HG02588 (cell line): ENCODE results near the gene NUDT6.
A peak's percentile ranks its signal among the peaks of the same experiment; 100 is the strongest.
"Not testable (repeated sequence)": the region's sequence is repeated elsewhere in the genome, so short reads cannot be mapped to it uniquely, and the experiment has no call there.

Experiments
- ATAC-seq: cut with Tn5 transposase; IDR thresholded peaks from one replicate; pipeline ENCODE4 v1.9.1; 2021; ENCODE audit warnings: mild to moderate bottlenecking, moderate library complexity; ENCODE audit not compliant: unreplicated experiment

Gene NUDT6

GRCh38 chr4:122921971-122922876 is at the start of gene NUDT6:
Gene NUDT6 (minus strand): TSS chr4:122922597. CDS start chr4:122922572, 25 bp downstream.
- peak; percentile 74 for ATAC-seq

- ATAC-seq: no peak
Measured at GRCh38 chr4:122968227-122968812, 45.9 kb upstream of the NUDT6 start.

- ATAC-seq: no peak
Measured at GRCh38 chr4:122967231-122967630, 44.8 kb upstream of the NUDT6 start.

GRCh38 chr4:122966201-122966600 is 43.8 kb upstream of the NUDT6 start:
- ATAC-seq: no peak

GRCh38 chr4:122963216-122963615 is 40.8 kb upstream of the NUDT6 start:
- no peak for ATAC-seq

GRCh38 chr4:122960611-122961000 is 38.2 kb upstream of the NUDT6 start:
- no peak for ATAC-seq

- ATAC-seq: no peak
Measured at GRCh38 chr4:122959981-122960610, 37.7 kb upstream of the NUDT6 start.

GRCh38 chr4:122959441-122959840 is 37.0 kb upstream of the NUDT6 start:
- ATAC-seq: no peak

GRCh38 chr4:122958505-122958904 is 36.1 kb upstream of the NUDT6 start:
- ATAC-seq: no peak

- ATAC-seq: no peak
Measured at GRCh38 chr4:122953924-122954323, 31.5 kb upstream of the NUDT6 start.

- ATAC-seq: no peak
Measured at GRCh38 chr4:122952028-122952427, 29.6 kb upstream of the NUDT6 start.

- no peak for ATAC-seq
Measured at GRCh38 chr4:122948671-122949070, 26.3 kb upstream of the NUDT6 start.

- ATAC-seq: no peak
Measured at GRCh38 chr4:122946142-122946541, 23.7 kb upstream of the NUDT6 start.

GRCh38 chr4:122945136-122945535 is 22.7 kb upstream of the NUDT6 start:
- ATAC-seq: not testable (repeated sequence)

- no peak for ATAC-seq
Measured at GRCh38 chr4:122932763-122933162, 10.4 kb upstream of the NUDT6 start.

GRCh38 chr4:122930862-122931261 is 8.5 kb upstream of the NUDT6 start:
- no peak for ATAC-seq

GRCh38 chr4:122928930-122929329 is 6.5 kb upstream of the NUDT6 start:
- ATAC-seq: no peak

- peak; percentile 97 for ATAC-seq
Measured at GRCh38 chr4:122922877-122923511, 597 bp upstream of the NUDT6 start.

- no peak for ATAC-seq
Measured at GRCh38 chr4:122921300-122921699, 1.1 kb downstream of the NUDT6 start.

- no peak for ATAC-seq
Measured at GRCh38 chr4:122920473-122920872, 1.9 kb downstream of the NUDT6 start.

GRCh38 chr4:122917731-122918130 is 4.7 kb downstream of the NUDT6 start:
- no peak for ATAC-seq
